GM15510 (cell line): ENCODE data around the gene TIPIN.

Experiments
- POLR2A ChIP-seq: IDR thresholded peaks from 3 replicates; pipeline ENCODE4 v1.6.1; 2011; ENCODE audit warnings: borderline replicate concordance; ENCODE audit not compliant: insufficient read length; ENCODE audit errors: extremely low read depth

Gene TIPIN

GRCh38 chr15:66327736-66328135, 28.7 kb downstream of the TIPIN start:
- no peak for TF ChIP-seq POLR2A

GRCh38 chr15:66326051-66326450, 30.4 kb downstream of the TIPIN start:
- TF ChIP-seq POLR2A, result no peak

GRCh38 chr15:66323312-66323928, 33.1 kb downstream of the TIPIN start:
- no peak for TF ChIP-seq POLR2A

GRCh38 chr15:66312144-66312543, 44.3 kb downstream of the TIPIN start:
- no peak for TF ChIP-seq POLR2A

GRCh38 chr15:66310786-66311185, 45.7 kb downstream of the TIPIN start:
- no peak for TF ChIP-seq POLR2A

GRCh38 chr15:66309828-66310227, 46.7 kb downstream of the TIPIN start:
- TF ChIP-seq POLR2A, result no peak

- no peak for TF ChIP-seq POLR2A
Measured at GRCh38 chr15:66308531-66308930, 48.0 kb downstream of the TIPIN start.

GRCh38 chr15:66306381-66306780, 50.1 kb downstream of the TIPIN start:
- no peak for TF ChIP-seq POLR2A

GRCh38 chr15:66302489-66303278, 53.8 kb downstream of the TIPIN start:
- no peak for TF ChIP-seq POLR2A

GRCh38 chr15:66298803-66299251, 57.7 kb downstream of the TIPIN start:
- TF ChIP-seq POLR2A, result no peak

- no peak for TF ChIP-seq POLR2A
Measured at GRCh38 chr15:66296186-66296585, 60.3 kb downstream of the TIPIN start.

- no peak for TF ChIP-seq POLR2A
Measured at GRCh38 chr15:66294932-66295235, 61.6 kb downstream of the TIPIN start.

- peak; percentile 17 for TF ChIP-seq POLR2A
Measured at GRCh38 chr15:66294157-66294931, 62.1 kb downstream of the TIPIN start.

GRCh38 chr15:66293419-66294156, 62.9 kb downstream of the TIPIN start, which contains the start of gene DIS3L:
Gene DIS3L, plus strand, starts transcription at chr15:66293568. Its CDS starts 29 bp downstream, at chr15:66293597.
- peak; percentile 71 for TF ChIP-seq POLR2A
